ENCODE results near the gene EIF4EBP3. TPM values are rescaled to one million over a fixed set of nuclear protein-coding genes. Genes with fewer than 3 reads are reported as not detected.

Gene EIF4EBP3
- total RNA-seq, 1 experiment from 2014 or later, result 8.4 TPM

DNA sequence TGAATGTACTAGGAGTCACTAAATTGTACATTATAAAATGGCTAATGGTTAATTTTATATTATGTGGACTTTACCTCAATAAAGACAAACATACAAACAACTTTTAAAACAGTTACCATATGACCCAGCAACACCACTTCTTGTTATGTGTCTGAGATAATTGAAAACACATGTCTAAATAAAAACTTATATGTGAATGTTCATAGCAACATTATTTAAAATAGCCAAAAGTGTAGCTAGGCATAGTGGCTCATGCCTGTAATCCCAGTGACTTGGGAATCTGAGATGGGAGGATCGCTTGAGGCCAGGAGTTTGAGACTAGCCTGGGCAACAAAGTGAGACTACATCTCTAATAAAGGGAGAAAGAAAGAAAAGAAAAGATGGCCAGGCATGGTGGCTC is 40.0 kb downstream of the EIF4EBP3 start (continued):
- TF ChIP-seq, protein P1, sequence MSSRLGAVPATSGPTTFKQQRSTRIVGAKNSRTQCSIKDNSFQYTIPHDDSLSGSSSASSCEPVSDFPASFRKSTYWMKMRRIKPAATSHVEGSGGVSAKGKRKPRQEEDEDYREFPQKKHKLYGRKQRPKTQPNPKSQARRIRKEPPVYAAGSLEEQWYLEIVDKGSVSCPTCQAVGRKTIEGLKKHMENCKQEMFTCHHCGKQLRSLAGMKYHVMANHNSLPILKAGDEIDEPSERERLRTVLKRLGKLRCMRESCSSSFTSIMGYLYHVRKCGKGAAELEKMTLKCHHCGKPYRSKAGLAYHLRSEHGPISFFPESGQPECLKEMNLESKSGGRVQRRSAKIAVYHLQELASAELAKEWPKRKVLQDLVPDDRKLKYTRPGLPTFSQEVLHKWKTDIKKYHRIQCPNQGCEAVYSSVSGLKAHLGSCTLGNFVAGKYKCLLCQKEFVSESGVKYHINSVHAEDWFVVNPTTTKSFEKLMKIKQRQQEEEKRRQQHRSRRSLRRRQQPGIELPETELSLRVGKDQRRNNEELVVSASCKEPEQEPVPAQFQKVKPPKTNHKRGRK (CRISPR knock-in tag; IDR thresholded peaks at IDR 0.05; ENCODE audit: borderline replicate concordance), result no peak
- no peak for TF ChIP-seq E2F1 (CRISPR knock-in tag; IDR thresholded peaks at IDR 0.05)
- TF ChIP-seq ELF4 (CRISPR knock-in tag; IDR thresholded peaks at IDR 0.05; ENCODE audit: low read depth), result no peak
- no peak for TF ChIP-seq SOX15 (CRISPR knock-in tag; IDR thresholded peaks at IDR 0.05)
- TF ChIP-seq, protein P2, sequence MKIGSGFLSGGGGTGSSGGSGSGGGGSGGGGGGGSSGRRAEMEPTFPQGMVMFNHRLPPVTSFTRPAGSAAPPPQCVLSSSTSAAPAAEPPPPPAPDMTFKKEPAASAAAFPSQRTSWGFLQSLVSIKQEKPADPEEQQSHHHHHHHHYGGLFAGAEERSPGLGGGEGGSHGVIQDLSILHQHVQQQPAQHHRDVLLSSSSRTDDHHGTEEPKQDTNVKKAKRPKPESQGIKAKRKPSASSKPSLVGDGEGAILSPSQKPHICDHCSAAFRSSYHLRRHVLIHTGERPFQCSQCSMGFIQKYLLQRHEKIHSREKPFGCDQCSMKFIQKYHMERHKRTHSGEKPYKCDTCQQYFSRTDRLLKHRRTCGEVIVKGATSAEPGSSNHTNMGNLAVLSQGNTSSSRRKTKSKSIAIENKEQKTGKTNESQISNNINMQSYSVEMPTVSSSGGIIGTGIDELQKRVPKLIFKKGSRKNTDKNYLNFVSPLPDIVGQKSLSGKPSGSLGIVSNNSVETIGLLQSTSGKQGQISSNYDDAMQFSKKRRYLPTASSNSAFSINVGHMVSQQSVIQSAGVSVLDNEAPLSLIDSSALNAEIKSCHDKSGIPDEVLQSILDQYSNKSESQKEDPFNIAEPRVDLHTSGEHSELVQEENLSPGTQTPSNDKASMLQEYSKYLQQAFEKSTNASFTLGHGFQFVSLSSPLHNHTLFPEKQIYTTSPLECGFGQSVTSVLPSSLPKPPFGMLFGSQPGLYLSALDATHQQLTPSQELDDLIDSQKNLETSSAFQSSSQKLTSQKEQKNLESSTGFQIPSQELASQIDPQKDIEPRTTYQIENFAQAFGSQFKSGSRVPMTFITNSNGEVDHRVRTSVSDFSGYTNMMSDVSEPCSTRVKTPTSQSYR (CRISPR knock-in tag; IDR thresholded peaks at IDR 0.05), result no peak
- TF ChIP-seq TEAD1 (CRISPR knock-in tag; IDR thresholded peaks at IDR 0.05), result no peak
- TF ChIP-seq, protein P3, sequence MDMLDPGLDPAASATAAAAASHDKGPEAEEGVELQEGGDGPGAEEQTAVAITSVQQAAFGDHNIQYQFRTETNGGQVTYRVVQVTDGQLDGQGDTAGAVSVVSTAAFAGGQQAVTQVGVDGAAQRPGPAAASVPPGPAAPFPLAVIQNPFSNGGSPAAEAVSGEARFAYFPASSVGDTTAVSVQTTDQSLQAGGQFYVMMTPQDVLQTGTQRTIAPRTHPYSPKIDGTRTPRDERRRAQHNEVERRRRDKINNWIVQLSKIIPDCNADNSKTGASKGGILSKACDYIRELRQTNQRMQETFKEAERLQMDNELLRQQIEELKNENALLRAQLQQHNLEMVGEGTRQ (CRISPR knock-in tag; IDR thresholded peaks at IDR 0.05), result no peak

- peaks cover 5% of the 10 kb centered on the region for H3K4me1 Mint-ChIP-seq
- H3K9me3 Mint-ChIP-seq, result peaks cover 5% of the 10 kb centered on the region
- H3K27ac Mint-ChIP-seq, result no peak overlapping the region
- H3K36me3 Mint-ChIP-seq, result no peaks in the 10 kb centered on the region
- ChIA-PET POLR2A (no interaction called here), CTCF (no interaction called here)
- no peak overlapping the region for H3K4me3 Mint-ChIP-seq
- peaks cover 15% of the 10 kb centered on the region for H3K27me3 Mint-ChIP-seq (ENCODE audit: low read depth)
- no peak for TF ChIP-seq ATF1 (CRISPR knock-in tag; IDR thresholded peaks at IDR 0.05)
- TF ChIP-seq NFYB (CRISPR knock-in tag; conservative IDR thresholded peaks at IDR 0.05; ENCODE audit: low read depth), result no peak
- ATAC-seq (no peak), DNase-seq (ENCODE audit: low spot score) (no peak)
Measured at GRCh38 chr5:140588311-140589070, 41.0 kb downstream of the EIF4EBP3 start.

DNA sequence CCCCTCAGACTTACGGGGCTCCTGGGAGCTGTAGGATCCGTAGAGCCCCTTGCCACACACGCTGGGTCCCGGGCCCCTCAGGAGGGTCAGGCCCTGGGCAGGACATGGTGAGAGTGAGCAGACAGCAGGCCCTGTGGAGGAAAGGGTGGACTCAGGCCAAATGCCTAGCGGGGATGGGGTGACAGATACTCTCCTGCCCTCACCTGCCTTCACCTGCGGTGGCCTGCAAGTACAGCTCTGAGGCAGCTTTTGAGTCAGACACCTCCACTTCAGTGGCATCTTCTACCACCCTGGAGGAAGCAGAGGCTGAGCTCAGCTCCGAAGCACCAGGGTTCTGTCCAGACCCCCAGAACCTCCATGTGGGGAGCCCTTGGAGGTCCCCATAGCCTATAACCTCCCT is 43.4 kb downstream of the EIF4EBP3 start:
- Mint-ChIP-seq H3K27ac (no peak overlapping the region), H3K9me3 (no peaks in the 10 kb centered on the region; the same call in 1 of the 2 replicates), H3K36me3 (no peaks in the 10 kb centered on the region), H3K4me3 (no peak overlapping the region), H3K4me1 (peaks cover 5% of the 10 kb centered on the region), H3K27me3 (ENCODE audit: low read depth) (peaks cover 17% of the 10 kb centered on the region)
- POLR2A ChIA-PET, result no interaction called here
- DNase-seq (ENCODE audit: low spot score), result no peak
- TF ChIP-seq, protein P4, sequence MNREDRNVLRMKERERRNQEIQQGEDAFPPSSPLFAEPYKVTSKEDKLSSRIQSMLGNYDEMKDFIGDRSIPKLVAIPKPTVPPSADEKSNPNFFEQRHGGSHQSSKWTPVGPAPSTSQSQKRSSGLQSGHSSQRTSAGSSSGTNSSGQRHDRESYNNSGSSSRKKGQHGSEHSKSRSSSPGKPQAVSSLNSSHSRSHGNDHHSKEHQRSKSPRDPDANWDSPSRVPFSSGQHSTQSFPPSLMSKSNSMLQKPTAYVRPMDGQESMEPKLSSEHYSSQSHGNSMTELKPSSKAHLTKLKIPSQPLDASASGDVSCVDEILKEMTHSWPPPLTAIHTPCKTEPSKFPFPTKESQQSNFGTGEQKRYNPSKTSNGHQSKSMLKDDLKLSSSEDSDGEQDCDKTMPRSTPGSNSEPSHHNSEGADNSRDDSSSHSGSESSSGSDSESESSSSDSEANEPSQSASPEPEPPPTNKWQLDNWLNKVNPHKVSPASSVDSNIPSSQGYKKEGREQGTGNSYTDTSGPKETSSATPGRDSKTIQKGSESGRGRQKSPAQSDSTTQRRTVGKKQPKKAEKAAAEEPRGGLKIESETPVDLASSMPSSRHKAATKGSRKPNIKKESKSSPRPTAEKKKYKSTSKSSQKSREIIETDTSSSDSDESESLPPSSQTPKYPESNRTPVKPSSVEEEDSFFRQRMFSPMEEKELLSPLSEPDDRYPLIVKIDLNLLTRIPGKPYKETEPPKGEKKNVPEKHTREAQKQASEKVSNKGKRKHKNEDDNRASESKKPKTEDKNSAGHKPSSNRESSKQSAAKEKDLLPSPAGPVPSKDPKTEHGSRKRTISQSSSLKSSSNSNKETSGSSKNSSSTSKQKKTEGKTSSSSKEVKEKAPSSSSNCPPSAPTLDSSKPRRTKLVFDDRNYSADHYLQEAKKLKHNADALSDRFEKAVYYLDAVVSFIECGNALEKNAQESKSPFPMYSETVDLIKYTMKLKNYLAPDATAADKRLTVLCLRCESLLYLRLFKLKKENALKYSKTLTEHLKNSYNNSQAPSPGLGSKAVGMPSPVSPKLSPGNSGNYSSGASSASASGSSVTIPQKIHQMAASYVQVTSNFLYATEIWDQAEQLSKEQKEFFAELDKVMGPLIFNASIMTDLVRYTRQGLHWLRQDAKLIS (CRISPR knock-in tag; IDR thresholded peaks at IDR 0.05; ENCODE audit: borderline replicate concordance), result no peak
- TF ChIP-seq, protein P1 (CRISPR knock-in tag; IDR thresholded peaks at IDR 0.05; ENCODE audit: borderline replicate concordance), result no peak
- TF ChIP-seq ZNF416 (CRISPR knock-in tag; IDR thresholded peaks at IDR 0.05), result no peak
- no peak for TF ChIP-seq CDX4 (CRISPR knock-in tag; IDR thresholded peaks at IDR 0.05; ENCODE audit: borderline replicate concordance)
- no peak for TF ChIP-seq ATF1 (CRISPR knock-in tag; IDR thresholded peaks at IDR 0.05)
- TF ChIP-seq KAT7 (CRISPR knock-in tag; IDR thresholded peaks at IDR 0.05; ENCODE audit: borderline replicate concordance), result no peak
- TF ChIP-seq, protein P5, sequence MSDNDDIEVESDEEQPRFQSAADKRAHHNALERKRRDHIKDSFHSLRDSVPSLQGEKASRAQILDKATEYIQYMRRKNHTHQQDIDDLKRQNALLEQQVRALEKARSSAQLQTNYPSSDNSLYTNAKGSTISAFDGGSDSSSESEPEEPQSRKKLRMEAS (CRISPR knock-in tag; IDR thresholded peaks at IDR 0.05), result no peak
- TF ChIP-seq, protein P6, sequence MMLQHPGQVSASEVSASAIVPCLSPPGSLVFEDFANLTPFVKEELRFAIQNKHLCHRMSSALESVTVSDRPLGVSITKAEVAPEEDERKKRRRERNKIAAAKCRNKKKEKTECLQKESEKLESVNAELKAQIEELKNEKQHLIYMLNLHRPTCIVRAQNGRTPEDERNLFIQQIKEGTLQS (CRISPR knock-in tag; conservative IDR thresholded peaks at IDR 0.05), result no peak
- no peak for TF ChIP-seq ZNF138 (CRISPR knock-in tag; conservative IDR thresholded peaks at IDR 0.05)
- no peak for TF ChIP-seq TEAD4 (CRISPR knock-in tag; IDR thresholded peaks at IDR 0.05)
- no peak for TF ChIP-seq MXD4 (CRISPR knock-in tag; IDR thresholded peaks at IDR 0.05; ENCODE audit: borderline replicate concordance)
- CTCF ChIA-PET, result interaction anchor here (0.5 to 1.5 kb wide), 2 partner anchors 44 to 233 kb away, joined by 3 to 4 read pairs; no protein-coding TSS in a partner anchor
- ATAC-seq, result no peak
